ENCODE measurements around the gene HPSE2.

Gene HPSE2

DNA sequence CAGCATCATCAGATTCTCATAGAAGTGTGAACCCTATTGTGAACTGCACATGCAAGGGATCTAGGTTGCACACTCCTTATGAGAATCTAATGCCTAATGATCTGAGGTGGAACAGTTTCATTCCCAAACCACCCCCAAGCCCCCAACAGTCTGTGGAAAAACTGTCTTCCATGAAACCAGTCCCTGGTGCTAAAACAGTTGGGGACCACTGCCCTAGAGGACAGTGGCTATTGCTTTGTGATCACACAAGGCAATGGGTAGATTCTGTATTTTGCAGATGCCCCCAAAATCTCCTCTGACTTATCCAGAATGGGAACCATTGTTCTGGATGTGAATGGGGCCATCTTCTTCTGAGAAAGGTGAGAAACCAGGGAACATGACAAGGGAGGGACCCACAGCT, 757.8 kb downstream of the HPSE2 start:
- TF ChIP-seq TAF1 (IDR thresholded peaks at IDR 0.05; ENCODE audit: borderline replicate concordance, insufficient read depth, low read length) = no peak
- TF ChIP-seq SIN3A (IDR thresholded peaks at IDR 0.05; ENCODE audit: borderline replicate concordance, insufficient read depth, low read length) = no peak
- no peak for TF ChIP-seq POLR2AphosphoS5 (IDR thresholded peaks at IDR 0.05; ENCODE audit: low read depth, low read length)
- TF ChIP-seq FOXP2 (optimal IDR thresholded peaks at IDR 0.05; ENCODE audit: borderline replicate concordance, extremely low read depth, extremely low read length, insufficient read depth) = no peak
- TF ChIP-seq REST (IDR thresholded peaks at IDR 0.05; ENCODE audit: insufficient read depth in 1 of 2, low read depth in 2 of 2, low read length in 2 of 2) = no peak

DNA sequence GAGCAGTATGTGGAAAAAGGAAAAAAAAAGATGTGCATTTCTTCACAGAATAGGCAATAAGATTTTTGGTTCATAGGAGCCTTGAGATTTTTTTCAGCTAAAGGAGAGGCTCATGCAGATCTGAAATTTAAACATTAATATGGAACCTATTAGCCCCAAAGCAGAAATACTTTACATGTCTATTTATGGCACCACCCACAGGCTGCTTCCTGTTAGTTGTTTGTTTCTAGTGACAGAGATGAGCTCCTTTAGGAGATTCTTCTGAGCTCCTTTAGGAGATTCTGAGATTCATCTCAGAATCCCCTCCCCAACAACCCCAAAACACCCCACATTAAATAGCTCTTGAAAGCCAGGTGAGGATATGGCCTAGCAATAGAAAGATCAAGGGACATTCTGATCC, 761.0 kb downstream of the HPSE2 start:
- TF ChIP-seq FOXP2 (optimal IDR thresholded peaks at IDR 0.05; ENCODE audit: borderline replicate concordance, extremely low read depth, extremely low read length, insufficient read depth) (no peak), TAF1 (IDR thresholded peaks at IDR 0.05; ENCODE audit: borderline replicate concordance, insufficient read depth, low read length) (no peak), REST (IDR thresholded peaks at IDR 0.05; ENCODE audit: insufficient read depth in 1 of 2, low read depth in 2 of 2, low read length in 2 of 2) (no peak), POLR2AphosphoS5 (IDR thresholded peaks at IDR 0.05; ENCODE audit: low read depth, low read length) (no peak), SIN3A (IDR thresholded peaks at IDR 0.05; ENCODE audit: borderline replicate concordance, insufficient read depth, low read length) (no peak)

DNA sequence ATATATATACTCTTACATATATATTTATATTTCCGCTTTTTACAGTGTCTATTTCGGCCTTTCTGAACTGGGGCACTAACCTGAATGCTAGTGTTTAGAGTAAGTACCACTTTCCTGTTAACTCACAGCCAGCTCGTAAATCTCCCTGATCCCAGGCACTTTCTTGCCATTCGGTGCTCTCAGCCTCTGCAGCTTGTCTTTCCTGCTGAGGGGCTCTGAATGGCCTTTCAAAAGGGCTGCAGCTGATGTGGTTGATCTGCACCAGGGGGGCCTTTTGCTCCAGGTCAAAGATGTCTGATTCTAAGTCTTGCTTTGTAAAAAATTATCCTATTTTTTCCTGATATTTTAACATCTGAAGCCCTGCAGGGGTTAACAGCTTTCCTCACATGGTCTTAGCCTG, 763.5 kb downstream of the HPSE2 start:
- TF ChIP-seq TAF1 (IDR thresholded peaks at IDR 0.05; ENCODE audit: borderline replicate concordance, insufficient read depth, low read length) (no peak), REST (IDR thresholded peaks at IDR 0.05; ENCODE audit: insufficient read depth in 1 of 2, low read depth in 2 of 2, low read length in 2 of 2) (no peak), FOXP2 (optimal IDR thresholded peaks at IDR 0.05; ENCODE audit: borderline replicate concordance, extremely low read depth, extremely low read length, insufficient read depth) (no peak), POLR2AphosphoS5 (IDR thresholded peaks at IDR 0.05; ENCODE audit: low read depth, low read length) (no peak), SIN3A (IDR thresholded peaks at IDR 0.05; ENCODE audit: borderline replicate concordance, insufficient read depth, low read length) (no peak)

- TF ChIP-seq SIN3A (IDR thresholded peaks at IDR 0.05; ENCODE audit: borderline replicate concordance, insufficient read depth, low read length) (no peak), FOXP2 (optimal IDR thresholded peaks at IDR 0.05; ENCODE audit: borderline replicate concordance, extremely low read depth, extremely low read length, insufficient read depth) (no peak), REST (IDR thresholded peaks at IDR 0.05; ENCODE audit: insufficient read depth in 1 of 2, low read depth in 2 of 2, low read length in 2 of 2) (no peak), TAF1 (IDR thresholded peaks at IDR 0.05; ENCODE audit: borderline replicate concordance, insufficient read depth, low read length) (no peak), POLR2AphosphoS5 (IDR thresholded peaks at IDR 0.05; ENCODE audit: low read depth, low read length) (no peak)
These were observed 764.8 kb downstream of the HPSE2 start for GRCh38 chr10:98470850-98471249.

Measured in PFSK-1 (cell line).